Heart right ventricle (tissue), 16 donors: Measurements from ENCODE around the gene SMIM35. TPM values are rescaled to one million over a fixed set of nuclear protein-coding genes. Genes with fewer than 3 reads are reported as not detected.

Experiments
- ATAC-seq, 8 donors: fragments of 200-7000 bp; cut with Tn5 transposase; one replicate each; pipeline ENCODE4 v1.9.1; 2020; ENCODE audit warnings: mild to moderate bottlenecking in 8 of 8, moderate library complexity in 8 of 8, moderate number of reproducible peaks in 1 of 8
- DNase-seq, 2 donors: peaks; one replicate each; pipeline ENCODE4 v3.0.0-alpha.2; 2020
- H3K27ac ChIP-seq, 10 donors: fragments of 200-600 bp; sonication (generic) in 2 of 10; one replicate each; pipeline versions ENCODE4 v1.5.0 to v1.8.0; 2020 to 2022; ENCODE audit warnings: mild to moderate bottlenecking in 3 of 10
- H3K27me3 ChIP-seq, 7 donors: fragments of 200-600 bp; one replicate each; pipeline ENCODE4 v1.8.0; 2021 to 2022; ENCODE audit warnings: mild to moderate bottlenecking in 2 of 7
- H3K36me3 ChIP-seq, 9 donors: fragments of 200-600 bp; sonication (generic) in 1 of 9; one replicate each; pipeline versions ENCODE4 v1.5.0 to v1.8.0; 2020 to 2022; ENCODE audit warnings: mild to moderate bottlenecking in 2 of 9
- H3K4me1 ChIP-seq, 9 donors: fragments of 200-600 bp; sonication (generic) in 1 of 9; one replicate each; pipeline versions ENCODE4 v1.5.0 to v1.8.0; 2020 to 2022; ENCODE audit warnings: mild to moderate bottlenecking in 4 of 9
- H3K4me3 ChIP-seq, 10 donors: fragments of 200-600 bp; sonication (generic) in 2 of 10; one replicate each; pipeline versions ENCODE4 v1.5.0 to v1.8.0; 2020 to 2022; ENCODE audit warnings: mild to moderate bottlenecking in 7 of 10, moderate library complexity in 2 of 10
- H3K9me3 ChIP-seq, 11 donors: fragments of 200-600 bp in 10 of 11; sonication (generic) in 2 of 11; one replicate each; pipeline versions ENCODE4 v1.5.0 to v1.8.0; 2013 to 2022; ENCODE audit warnings: mild to moderate bottlenecking in 2 of 11, control low read depth in 1 of 11, moderate library complexity in 1 of 11
- CTCF ChIP-seq, 9 donors: fragments of 200-600 bp; sonication (generic) in 2 of 9; IDR thresholded peaks; one replicate each; pipeline versions ENCODE4 v1.5.0 to v1.8.0; 2021 to 2022; ENCODE audit warnings: antibody characterized with exemption in 9 of 9, mild to moderate bottlenecking in 5 of 9, moderate library complexity in 1 of 9
- WGBS, 2 donors: extraction: QIAGEN DNeasy Blood & Tissue Kit; methylation state at CpG; one replicate each; pipeline ENCODE4 v1.1.7; 2013; ENCODE audit warnings: inconsistent platforms in 1 of 2; 5-methylcytosine and 5-hydroxymethylcytosine counted together
- intact Hi-C, 10 donors: fragments of 100-400 bp; cut with DNase I; formaldehyde crosslinking; loops; one replicate each; pipeline versions ENCODE4 v1.11.1 to v1.14.2; 2022
- polyA plus RNA-seq, 2 donors: library from polyadenylated mRNA; stranded (reverse); fragments of 200-250 nt; gene quantifications; one replicate each; pipeline ENCODE4 v1.2.3, GENCODE V29; 2013
- total RNA-seq, 10 donors: library from RNA; stranded (reverse); fragmentation: NEBNext Ultra II Directional in 3 of 10; extraction: Animal tissue kit (Norgen Biotek cat#: 25700) in 3 of 10; gene quantifications; one replicate each; pipeline versions ENCODE4 v1.2.1 to v1.2.4, GENCODE V29; 2021 to 2023
- donor health status: Arrhythmogenic right ventricular cardiomyopathy.
- donor health status: ischemic (EF 13 %, LVEDD 7.1; RV severe dilation, severe dysfunction).
- donor health status: healthy with polysubstance abuse.
- donor health status: DM: no; HTN: yes; CAD: no.
- donor health status: DM: no; HTN: no; CAD: no.
- donor health status: ischemic (EF 25% LVEDD 6.9; RV normal size, moderate dysfunction).
- donor health status: ischemic (EF 25% LVEDD 5.7; RV mildly dilated, moderate dysfunction).
- donor health status: healthy.
- donor health status: DM: yes; HTN: yes; CAD: no.
- donor health status: Ischemic cardiomyopathy.
- donor health status: ischemic (EF 35%, LVEDD 5.7; RV mildly dilated, moderate dysfunction).
- donor health status: nonischemic (EF 11% LVEDD 7.7; RV severe dilation, severe dysfunction).
- donor health status: DM: yes; HTN: yes; CAD: no.
- donor health status: PGD.
- donor health status: ischemic (EF 29% LVEDD 5.4; RV normal size, mild dysfunction).
- donor health status: nonischemic (EF 23%, LVEDD 6.1; RV moderate dilation, normal function).

SMIM35 gene
- total and polyA plus RNA-seq, 12 donors = not detected

- intact Hi-C loops = no loop called here
- H3K27ac ChIP-seq = peak overlapping the region in 1 of 10 donors; percentile 95
- WGBS, 2 donors = 95 to 96% methylated on average over 9 of the region's 9 CpGs
These were observed 88.8 kb downstream of the SMIM35 start for GRCh38 chr11:117997823-117998579.

GRCh38 chr11:117997406-117997805, 89.4 kb downstream of the SMIM35 start:
- DNase-seq = no peak
- WGBS, 2 donors = 94 to 100% methylated on average over 2 of the region's 2 CpGs
- no peak overlapping the region for H3K4me3 ChIP-seq
- peak overlapping the region in 1 of 10 donors; percentile 40 for H3K27ac ChIP-seq
- ATAC-seq = no peak
- H3K36me3 ChIP-seq = peaks cover 0 to 84% (median 0%) of the 10 kb centered on the region in 9 donors
- intact Hi-C loops = no loop called here
- H3K27me3 ChIP-seq = no peaks in the 10 kb centered on the region
- no peak for TF ChIP-seq CTCF (IDR thresholded peaks at IDR 0.05)
- H3K9me3 ChIP-seq = no peaks in the 10 kb centered on the region
- H3K4me1 ChIP-seq = peaks cover 0 to 94% (median 6%) of the 10 kb centered on the region in 9 donors

More at GRCh38 chr11:117997823-117998579, 88.8 kb downstream of the SMIM35 start:
- no peak for TF ChIP-seq CTCF (IDR thresholded peaks at IDR 0.05)
- H3K9me3 ChIP-seq = no peaks in the 10 kb centered on the region
- DNase-seq (no peak), ATAC-seq (no peak)
- H3K36me3 ChIP-seq = peaks cover 0 to 78% (median 0%) of the 10 kb centered on the region in 9 donors
- H3K4me3 ChIP-seq = no peak overlapping the region
- H3K27me3 ChIP-seq = no peaks in the 10 kb centered on the region
- H3K4me1 ChIP-seq = peaks cover 0 to 94% (median 7%) of the 10 kb centered on the region in 9 donors

- intact Hi-C loops = no loop called here
- Histone ChIP-seq H3K27me3 (no peaks in the 10 kb centered on the region), H3K9me3 (no peaks in the 10 kb centered on the region), H3K36me3 (peaks cover 0 to 98% (median 0%) of the 10 kb centered on the region in 9 donors), H3K27ac (peak overlapping the region in 1 of 10 donors; percentile 29), H3K4me3 (no peak overlapping the region), H3K4me1 (peaks cover 0 to 92% (median 0%) of the 10 kb centered on the region in 9 donors)
- DNase-seq = no peak
- TF ChIP-seq CTCF (IDR thresholded peaks at IDR 0.05) = no peak
- 88 to 97% methylated on average over 4 of the region's 4 CpGs for WGBS, 2 donors
- no peak for ATAC-seq
These were observed 90.7 kb downstream of the SMIM35 start for GRCh38 chr11:117996058-117996457.

- intact Hi-C loops = no loop called here
- H3K4me3 ChIP-seq = no peak overlapping the region
- peak overlapping the region in 1 of 10 donors; percentile 29 for H3K27ac ChIP-seq
- DNase-seq = no peak
- 95 to 96% methylated on average over 11 of the region's 11 CpGs for WGBS, 2 donors
- no peaks in the 10 kb centered on the region for H3K27me3 ChIP-seq
- peaks cover 0 to 88% (median 0%) of the 10 kb centered on the region in 9 donors for H3K4me1 ChIP-seq
- no peaks in the 10 kb centered on the region for H3K9me3 ChIP-seq
- no peak for ATAC-seq
- no peak for TF ChIP-seq CTCF (IDR thresholded peaks at IDR 0.05)
- peaks cover 0 to 100% (median 0%) of the 10 kb centered on the region in 9 donors for H3K36me3 ChIP-seq
These were observed 91.3 kb downstream of the SMIM35 start for GRCh38 chr11:117995472-117995871.
